ENCODE measurements around the gene INPP5J.

DNA sequence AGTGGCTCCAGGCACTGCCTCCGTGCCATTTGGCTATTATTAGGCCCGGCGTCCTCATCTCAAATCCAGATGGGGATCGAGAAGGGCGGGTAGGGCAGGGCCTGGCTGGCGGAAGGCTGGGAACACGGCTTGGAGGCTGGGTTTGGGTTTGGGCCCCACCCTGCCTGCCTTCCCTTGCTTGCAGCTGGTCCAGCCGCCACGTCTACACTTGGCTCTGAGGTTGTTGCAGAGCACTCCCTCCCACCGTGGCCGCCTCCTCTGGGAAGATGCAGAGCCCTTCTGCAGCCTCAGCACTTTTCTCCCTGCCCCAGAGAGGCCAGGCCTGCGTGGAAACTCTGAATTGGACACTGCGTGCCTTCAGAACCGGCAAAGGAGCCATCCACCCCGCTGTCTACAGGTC is 46.8 kb upstream of the INPP5J start:
- TF ChIP-seq, protein P1, sequence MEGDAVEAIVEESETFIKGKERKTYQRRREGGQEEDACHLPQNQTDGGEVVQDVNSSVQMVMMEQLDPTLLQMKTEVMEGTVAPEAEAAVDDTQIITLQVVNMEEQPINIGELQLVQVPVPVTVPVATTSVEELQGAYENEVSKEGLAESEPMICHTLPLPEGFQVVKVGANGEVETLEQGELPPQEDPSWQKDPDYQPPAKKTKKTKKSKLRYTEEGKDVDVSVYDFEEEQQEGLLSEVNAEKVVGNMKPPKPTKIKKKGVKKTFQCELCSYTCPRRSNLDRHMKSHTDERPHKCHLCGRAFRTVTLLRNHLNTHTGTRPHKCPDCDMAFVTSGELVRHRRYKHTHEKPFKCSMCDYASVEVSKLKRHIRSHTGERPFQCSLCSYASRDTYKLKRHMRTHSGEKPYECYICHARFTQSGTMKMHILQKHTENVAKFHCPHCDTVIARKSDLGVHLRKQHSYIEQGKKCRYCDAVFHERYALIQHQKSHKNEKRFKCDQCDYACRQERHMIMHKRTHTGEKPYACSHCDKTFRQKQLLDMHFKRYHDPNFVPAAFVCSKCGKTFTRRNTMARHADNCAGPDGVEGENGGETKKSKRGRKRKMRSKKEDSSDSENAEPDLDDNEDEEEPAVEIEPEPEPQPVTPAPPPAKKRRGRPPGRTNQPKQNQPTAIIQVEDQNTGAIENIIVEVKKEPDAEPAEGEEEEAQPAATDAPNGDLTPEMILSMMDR (IDR thresholded peaks at IDR 0.05; ENCODE audit: low read depth, low read length, poor library complexity, severe bottlenecking), result no peak
- no peak for TF ChIP-seq EZH2phosphoT487 (IDR thresholded peaks at IDR 0.05; ENCODE audit: borderline replicate concordance, low read length)
